K562 (cell line): ENCODE data around the gene WWC2. TPM values are rescaled to one million over a fixed set of nuclear protein-coding genes. Genes with fewer than 3 reads are reported as not detected.

Experiments
- ESRRA ChIP-seq: fragments of 450-650 bp; IDR thresholded peaks from 2 replicates; pipeline ENCODE4 v1.6.1; 2014; ENCODE audit warnings: low read depth, mild to moderate bottlenecking, moderate library complexity, borderline replicate concordance
- HDGF ChIP-seq: fragments of 450-650 bp; IDR thresholded peaks from 2 replicates; pipeline ENCODE4 v1.6.1; 2016
- KDM1A ChIP-seq, 2 experiments: fragments of 450-650 bp; IDR thresholded peaks; 2 replicates each; pipeline ENCODE4 v1.6.1; 2016; ENCODE audit warnings: mild to moderate bottlenecking in 2 of 2
- polyA plus RNA-seq, 8 experiments: library from polyadenylated mRNA; depleted of rRNA in 4 of 8; stranded (reverse) in 5 of 8; unstranded in 3 of 8; fragments of >200 nt; fragmentation: Nextera tagmentation in 2 of 8; fragmentation: Illumina TruSeq in 1 of 8; extraction: Ambion mirVana in 2 of 8; extraction: Trizol in 1 of 8; gene quantifications; 2 replicates each; pipeline versions ENCODE4 v1.2.1 to v1.2.3, GENCODE V29; 2011 to 2014; ENCODE audit warnings: inconsistent platforms in 1 of 8, missing spikeins in 1 of 8
- total RNA-seq, 7 experiments: library from RNA; depleted of rRNA in 6 of 7; stranded (reverse); fragments of >200 nt in 6 of 7; fragmentation: Illumina TruSeq in 2 of 7; extraction: Trizol in 2 of 7; gene quantifications; 2 replicates each; pipeline versions ENCODE4 v1.2.1 to v1.2.3, GENCODE V29; 2011 to 2021; ENCODE audit warnings: low replicate concordance in 1 of 7
- TF ChIP-seq, protein P1 (sequence below): sonication (generic); formaldehyde crosslinking; IDR thresholded peaks from 2 replicates; pipeline ENCODE4 v1.8.1; 2023; ENCODE audit warnings: mild to moderate bottlenecking, missing genetic modification reagents
- TF ChIP-seq, protein P2 (sequence below): sonication (generic); formaldehyde crosslinking; IDR thresholded peaks from 2 replicates; pipeline ENCODE4 v1.8.0; 2023; ENCODE audit warnings: missing genetic modification reagents, mild to moderate bottlenecking, borderline replicate concordance

The WWC2 gene
- total and polyA plus RNA-seq, 9 of the 15 experiments (the other 6 are each of a cell fraction or from before 2014, with no cell fraction given), result 3.7 to 39.4 (median 19.6) TPM

DNA sequence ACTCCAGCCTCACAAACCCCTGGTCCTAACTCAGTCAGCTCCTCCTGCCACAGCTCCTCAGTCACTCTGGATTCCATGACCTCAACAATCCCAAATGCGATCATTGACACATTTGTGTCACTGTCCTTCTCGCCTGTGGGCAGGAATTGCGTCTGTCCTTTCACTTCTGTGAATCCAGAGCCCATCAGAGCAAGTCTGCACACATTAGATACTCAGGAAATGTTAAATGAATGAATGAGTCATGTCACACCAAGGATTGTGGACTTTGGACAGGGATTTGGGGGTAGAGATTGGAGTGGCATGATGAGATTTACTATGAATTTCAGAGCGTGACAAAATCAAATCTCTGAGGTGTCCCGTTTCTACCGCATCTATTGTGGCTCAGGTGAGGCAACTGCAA, 234.9 kb downstream of the WWC2 start (continued):
- TF ChIP-seq, protein P1, sequence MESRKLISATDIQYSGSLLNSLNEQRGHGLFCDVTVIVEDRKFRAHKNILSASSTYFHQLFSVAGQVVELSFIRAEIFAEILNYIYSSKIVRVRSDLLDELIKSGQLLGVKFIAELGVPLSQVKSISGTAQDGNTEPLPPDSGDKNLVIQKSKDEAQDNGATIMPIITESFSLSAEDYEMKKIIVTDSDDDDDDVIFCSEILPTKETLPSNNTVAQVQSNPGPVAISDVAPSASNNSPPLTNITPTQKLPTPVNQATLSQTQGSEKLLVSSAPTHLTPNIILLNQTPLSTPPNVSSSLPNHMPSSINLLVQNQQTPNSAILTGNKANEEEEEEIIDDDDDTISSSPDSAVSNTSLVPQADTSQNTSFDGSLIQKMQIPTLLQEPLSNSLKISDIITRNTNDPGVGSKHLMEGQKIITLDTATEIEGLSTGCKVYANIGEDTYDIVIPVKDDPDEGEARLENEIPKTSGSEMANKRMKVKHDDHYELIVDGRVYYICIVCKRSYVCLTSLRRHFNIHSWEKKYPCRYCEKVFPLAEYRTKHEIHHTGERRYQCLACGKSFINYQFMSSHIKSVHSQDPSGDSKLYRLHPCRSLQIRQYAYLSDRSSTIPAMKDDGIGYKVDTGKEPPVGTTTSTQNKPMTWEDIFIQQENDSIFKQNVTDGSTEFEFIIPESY (CRISPR knock-in tag), result no peak
- no peak for TF ChIP-seq HDGF
- no peak for TF ChIP-seq ESRRA
- peak; percentile 77 to 84; a peak in 3 of 4 replicates for TF ChIP-seq KDM1A (IDR thresholded peaks at IDR 0.05)
- TF ChIP-seq, protein P2, sequence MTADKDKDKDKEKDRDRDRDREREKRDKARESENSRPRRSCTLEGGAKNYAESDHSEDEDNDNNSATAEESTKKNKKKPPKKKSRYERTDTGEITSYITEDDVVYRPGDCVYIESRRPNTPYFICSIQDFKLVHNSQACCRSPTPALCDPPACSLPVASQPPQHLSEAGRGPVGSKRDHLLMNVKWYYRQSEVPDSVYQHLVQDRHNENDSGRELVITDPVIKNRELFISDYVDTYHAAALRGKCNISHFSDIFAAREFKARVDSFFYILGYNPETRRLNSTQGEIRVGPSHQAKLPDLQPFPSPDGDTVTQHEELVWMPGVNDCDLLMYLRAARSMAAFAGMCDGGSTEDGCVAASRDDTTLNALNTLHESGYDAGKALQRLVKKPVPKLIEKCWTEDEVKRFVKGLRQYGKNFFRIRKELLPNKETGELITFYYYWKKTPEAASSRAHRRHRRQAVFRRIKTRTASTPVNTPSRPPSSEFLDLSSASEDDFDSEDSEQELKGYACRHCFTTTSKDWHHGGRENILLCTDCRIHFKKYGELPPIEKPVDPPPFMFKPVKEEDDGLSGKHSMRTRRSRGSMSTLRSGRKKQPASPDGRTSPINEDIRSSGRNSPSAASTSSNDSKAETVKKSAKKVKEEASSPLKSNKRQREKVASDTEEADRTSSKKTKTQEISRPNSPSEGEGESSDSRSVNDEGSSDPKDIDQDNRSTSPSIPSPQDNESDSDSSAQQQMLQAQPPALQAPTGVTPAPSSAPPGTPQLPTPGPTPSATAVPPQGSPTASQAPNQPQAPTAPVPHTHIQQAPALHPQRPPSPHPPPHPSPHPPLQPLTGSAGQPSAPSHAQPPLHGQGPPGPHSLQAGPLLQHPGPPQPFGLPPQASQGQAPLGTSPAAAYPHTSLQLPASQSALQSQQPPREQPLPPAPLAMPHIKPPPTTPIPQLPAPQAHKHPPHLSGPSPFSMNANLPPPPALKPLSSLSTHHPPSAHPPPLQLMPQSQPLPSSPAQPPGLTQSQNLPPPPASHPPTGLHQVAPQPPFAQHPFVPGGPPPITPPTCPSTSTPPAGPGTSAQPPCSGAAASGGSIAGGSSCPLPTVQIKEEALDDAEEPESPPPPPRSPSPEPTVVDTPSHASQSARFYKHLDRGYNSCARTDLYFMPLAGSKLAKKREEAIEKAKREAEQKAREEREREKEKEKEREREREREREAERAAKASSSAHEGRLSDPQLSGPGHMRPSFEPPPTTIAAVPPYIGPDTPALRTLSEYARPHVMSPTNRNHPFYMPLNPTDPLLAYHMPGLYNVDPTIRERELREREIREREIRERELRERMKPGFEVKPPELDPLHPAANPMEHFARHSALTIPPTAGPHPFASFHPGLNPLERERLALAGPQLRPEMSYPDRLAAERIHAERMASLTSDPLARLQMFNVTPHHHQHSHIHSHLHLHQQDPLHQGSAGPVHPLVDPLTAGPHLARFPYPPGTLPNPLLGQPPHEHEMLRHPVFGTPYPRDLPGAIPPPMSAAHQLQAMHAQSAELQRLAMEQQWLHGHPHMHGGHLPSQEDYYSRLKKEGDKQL (CRISPR knock-in tag), result no peak
